HG03565 (cell line): ENCODE results near the gene SLC25A14.

Experiments
- ATAC-seq: cut with Tn5 transposase; IDR thresholded peaks from one replicate; pipeline ENCODE4 v1.9.1; 2021; ENCODE audit warnings: mild to moderate bottlenecking, moderate library complexity; ENCODE audit not compliant: unreplicated experiment

SLC25A14 gene

GRCh38 chrX:130378024-130378669, 38.4 kb downstream of the SLC25A14 start:
- no peak for ATAC-seq

GRCh38 chrX:130385520-130385919, 45.8 kb downstream of the SLC25A14 start, which contains the start of gene GPR119:
TSS of gene GPR119 (minus strand) at chrX:130385674. CDS start at chrX:130385447, 227 bp downstream.
- ATAC-seq, result no peak

- ATAC-seq, result no peak
Measured at GRCh38 chrX:130386408-130386808, 46.7 kb downstream of the SLC25A14 start.

GRCh38 chrX:130393451-130394074, 53.8 kb downstream of the SLC25A14 start:
- ATAC-seq, result no peak

GRCh38 chrX:130395341-130395740, 55.6 kb downstream of the SLC25A14 start:
- no peak for ATAC-seq

GRCh38 chrX:130401415-130402207, 61.9 kb downstream of the SLC25A14 start, which contains the start of gene RBMX2:
TSS of gene RBMX2 (plus strand) at chrX:130401987. CDS start at chrX:130402033, 46 bp downstream.
- ATAC-seq, result peak; percentile 85

- ATAC-seq, result no peak
Measured at GRCh38 chrX:130402208-130402684, 62.5 kb downstream of the SLC25A14 start.

GRCh38 chrX:130413415-130413814, 73.7 kb downstream of the SLC25A14 start:
- no peak for ATAC-seq

GRCh38 chrX:130414800-130415199, 75.1 kb downstream of the SLC25A14 start:
- no peak for ATAC-seq

- no peak for ATAC-seq
Measured at GRCh38 chrX:130415201-130415600, 75.5 kb downstream of the SLC25A14 start.

GRCh38 chrX:130416785-130417184, 77.1 kb downstream of the SLC25A14 start:
- ATAC-seq, result no peak

- no peak for ATAC-seq
Measured at GRCh38 chrX:130418066-130418465, 78.3 kb downstream of the SLC25A14 start.

- no peak for ATAC-seq
Measured at GRCh38 chrX:130418740-130419139, 79.0 kb downstream of the SLC25A14 start.

- ATAC-seq, result no peak
Measured at GRCh38 chrX:130419263-130419662, 79.5 kb downstream of the SLC25A14 start.
